Stomach (tissue), 4 donors: ENCODE results near the gene NTHL1.

Experiments used
- CTCF ChIP-seq, 7 experiments: fragments of 450-650 bp in 4 of 7; fragments of 200-600 bp in 3 of 7; sonication (generic) in 3 of 7; IDR thresholded peaks; one replicate each; pipeline ENCODE4 v1.5.1; 2016 to 2019; ENCODE audit warnings: antibody characterized with exemption in 7 of 7, control low read depth in 2 of 7, mild to moderate bottlenecking in 1 of 7
- EP300 ChIP-seq: sonication (generic); formaldehyde crosslinking; IDR thresholded peaks from one replicate; pipeline ENCODE4 v1.6.1; 2017; ENCODE audit warnings: antibody characterized with exemption

DNA sequence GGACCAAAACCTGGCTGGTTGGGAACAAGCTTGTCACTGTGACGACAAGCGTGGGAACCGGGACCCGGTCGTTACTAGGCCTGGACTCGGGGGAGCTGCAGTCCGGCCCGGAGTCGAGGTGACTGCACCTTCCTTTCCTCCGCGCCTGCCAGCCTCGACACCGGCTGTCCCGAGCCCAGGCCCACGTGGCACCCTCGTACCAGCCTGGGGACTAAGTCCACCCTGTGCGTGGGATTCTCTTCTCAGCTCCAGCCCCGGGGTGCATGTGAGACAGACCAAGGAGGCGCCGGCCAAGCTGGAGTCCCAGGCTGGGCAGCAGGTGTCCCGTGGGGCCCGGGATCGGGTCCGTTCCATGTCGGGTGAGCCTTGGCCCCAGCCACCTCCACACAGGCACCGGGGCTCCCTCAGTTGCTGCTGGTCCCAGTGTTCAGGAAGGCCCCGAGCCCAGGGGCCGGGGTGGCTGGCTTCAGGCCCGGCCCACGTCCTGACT lies 31.7 kb upstream of the NTHL1 start:
- TF ChIP-seq CTCF (IDR thresholded peaks at IDR 0.05) (no peak), EP300 (no peak)
